HPDE6-E6E7 (cell line): ENCODE data around the gene TTBK2.

Experiments used
- DNase-seq: peaks from one replicate; pipeline ENCODE4 v3.0.0; 2011; ENCODE audit warnings: missing footprints; ENCODE audit errors: extremely low spot score

TTBK2 gene

DNA sequence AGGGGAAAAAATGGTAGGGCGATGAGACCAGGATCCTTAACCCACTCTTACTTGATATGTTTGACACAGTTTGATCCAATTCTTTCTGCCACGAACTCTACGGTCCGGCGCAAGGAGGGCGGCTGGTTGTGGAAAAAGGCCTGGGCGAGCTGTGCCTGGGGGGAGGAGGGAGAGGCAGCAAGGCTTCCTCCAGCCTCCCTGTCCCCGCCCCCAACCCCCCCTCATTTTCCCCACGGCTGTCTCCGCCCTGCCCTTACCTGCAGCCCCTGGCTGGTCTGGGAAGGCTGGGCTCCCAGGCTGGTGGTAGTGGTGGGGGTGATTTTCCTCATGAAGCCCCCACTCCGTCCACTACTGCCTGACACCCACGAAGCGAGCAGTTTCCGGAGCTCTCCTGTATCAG is 191.6 kb downstream of the TTBK2 start:
- no peak for DNase-seq

DNA sequence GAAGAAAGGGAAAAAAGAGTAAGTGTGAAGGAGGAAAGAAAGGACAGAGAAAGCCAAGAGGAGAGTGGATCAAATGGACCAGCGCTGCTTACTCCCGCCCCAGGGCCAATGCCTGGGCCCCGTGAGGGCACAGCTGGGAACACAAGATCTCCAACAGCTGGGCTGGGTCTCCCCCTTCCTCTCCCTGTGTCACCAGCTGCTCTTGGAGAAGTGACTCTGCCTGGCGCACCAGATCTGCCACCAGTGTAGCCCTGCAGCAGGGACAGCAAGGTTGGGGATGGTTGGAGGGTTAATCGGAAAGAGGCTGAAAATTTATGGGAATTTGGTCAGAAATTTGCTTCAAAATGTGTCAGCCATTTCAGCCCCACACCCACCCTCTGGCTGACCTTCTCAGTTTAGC is 192.0 kb downstream of the TTBK2 start:
- DNase-seq = no peak

DNA sequence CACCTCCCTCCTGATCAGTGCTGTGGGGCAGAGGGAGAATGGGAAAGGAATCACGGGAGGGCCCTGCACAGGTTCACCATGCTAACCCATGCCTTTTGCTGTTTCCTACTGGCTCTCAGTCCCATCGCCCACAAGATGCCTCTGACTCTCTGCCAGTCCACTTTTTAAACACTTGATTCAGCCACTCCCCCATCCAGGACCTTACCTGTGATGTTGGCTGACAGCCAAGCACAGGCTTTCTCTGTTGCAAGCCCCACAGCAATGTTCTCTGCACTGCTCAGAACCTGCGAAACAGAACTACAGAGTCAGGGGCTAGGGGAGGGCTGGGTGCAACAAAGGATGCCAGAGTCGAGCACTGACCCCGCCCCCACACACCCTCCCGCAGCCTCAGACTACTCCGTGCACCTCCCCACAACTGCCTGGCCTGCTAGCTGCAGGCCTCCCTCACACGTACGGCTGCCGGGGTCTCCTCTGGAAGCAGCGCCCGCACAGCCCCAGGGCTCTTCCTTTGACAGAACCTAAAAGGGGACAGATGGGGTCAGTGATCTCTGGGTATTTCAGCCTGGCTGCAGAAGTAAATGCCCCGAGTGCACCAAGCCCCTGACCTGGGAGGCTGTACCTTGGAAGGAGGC is 192.7 kb downstream of the TTBK2 start:
- DNase-seq = no peak

DNA sequence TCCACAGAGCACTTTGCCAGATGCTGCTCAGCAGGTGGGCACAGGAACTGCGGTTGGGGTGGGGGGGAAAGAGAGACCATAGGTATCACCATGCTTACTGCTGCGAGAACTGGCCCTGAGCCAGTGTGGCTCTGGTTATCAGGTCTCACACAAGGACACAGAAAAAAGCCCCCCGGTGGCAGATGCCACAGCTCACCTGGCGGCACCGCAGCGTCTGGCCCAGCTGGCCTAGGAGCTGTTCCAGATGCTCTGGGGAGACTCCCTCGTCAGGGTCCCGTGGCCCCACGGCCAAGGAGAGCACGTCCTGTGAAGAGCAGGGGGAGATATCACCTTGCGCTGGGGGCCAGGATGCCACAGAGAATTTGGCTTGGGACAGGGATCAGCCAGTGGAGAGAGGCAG is 194.5 kb downstream of the TTBK2 start:
- DNase-seq = no peak

DNA sequence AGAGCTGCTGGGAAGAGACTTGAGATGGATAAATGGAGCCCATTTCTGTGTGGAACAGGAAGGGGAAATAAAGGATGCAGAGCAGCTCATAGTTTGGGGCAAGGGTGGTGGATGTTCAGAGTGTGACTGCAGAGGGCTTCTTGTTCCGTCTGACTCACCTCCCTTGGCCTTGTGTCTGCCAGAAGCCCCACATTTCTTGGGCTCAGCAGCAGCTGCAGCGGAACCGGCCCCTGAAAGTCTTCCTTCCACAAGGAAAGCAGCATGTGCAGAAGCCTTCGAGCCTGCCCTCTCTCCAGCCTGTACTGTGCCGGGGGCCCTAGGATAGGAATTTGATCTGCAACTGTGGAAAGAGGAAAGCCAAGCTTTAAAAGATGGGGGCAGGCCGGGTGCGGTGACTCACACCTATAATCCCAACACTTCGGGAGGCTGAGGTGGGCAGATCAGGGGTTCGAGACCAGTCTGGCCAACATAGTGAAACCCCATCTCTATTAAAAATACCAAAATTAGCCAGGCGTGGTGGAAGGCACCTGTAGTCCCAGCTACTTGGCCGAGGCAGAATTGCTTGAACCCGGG is 195.2 kb downstream of the TTBK2 start:
- no peak for DNase-seq

DNA sequence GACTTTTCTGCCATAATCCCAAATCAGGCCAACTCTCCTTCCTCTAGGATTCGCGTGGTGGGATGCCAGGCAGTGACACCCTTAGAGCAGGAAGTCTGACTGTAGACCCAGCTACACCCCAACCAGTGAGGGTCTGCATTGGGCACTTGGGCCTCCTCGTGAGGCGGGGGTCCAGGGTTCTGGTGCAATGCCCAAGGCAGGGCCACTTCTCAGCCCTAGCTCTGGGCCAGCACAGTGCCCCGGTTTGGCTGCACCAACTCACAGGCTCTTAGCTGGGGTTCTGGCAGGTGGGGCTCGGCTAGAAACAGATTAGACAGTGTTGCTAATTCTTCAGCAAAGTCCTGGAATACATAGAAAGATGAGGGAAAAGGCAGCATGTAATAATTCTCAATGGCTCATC is 196.3 kb downstream of the TTBK2 start:
- no peak for DNase-seq

DNA sequence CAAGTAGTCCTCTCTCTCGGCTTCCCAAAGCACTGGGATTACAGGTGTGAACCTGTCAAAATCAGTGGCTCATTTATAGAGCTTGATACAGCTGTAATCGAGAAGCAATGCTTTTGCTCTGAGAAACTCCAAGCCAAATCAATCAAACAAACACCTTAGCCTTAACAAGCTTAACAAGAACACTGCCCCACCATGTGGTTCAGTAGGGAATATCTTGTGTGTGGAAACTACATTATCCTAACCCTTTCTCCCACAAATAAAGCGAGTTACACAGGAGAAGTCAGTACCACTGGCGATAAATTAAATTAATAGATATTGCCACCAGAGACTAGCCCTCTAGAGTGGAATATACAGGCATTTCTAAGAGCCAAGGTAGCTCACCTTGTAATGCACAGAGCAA is 197.5 kb downstream of the TTBK2 start:
- DNase-seq = no peak

DNA sequence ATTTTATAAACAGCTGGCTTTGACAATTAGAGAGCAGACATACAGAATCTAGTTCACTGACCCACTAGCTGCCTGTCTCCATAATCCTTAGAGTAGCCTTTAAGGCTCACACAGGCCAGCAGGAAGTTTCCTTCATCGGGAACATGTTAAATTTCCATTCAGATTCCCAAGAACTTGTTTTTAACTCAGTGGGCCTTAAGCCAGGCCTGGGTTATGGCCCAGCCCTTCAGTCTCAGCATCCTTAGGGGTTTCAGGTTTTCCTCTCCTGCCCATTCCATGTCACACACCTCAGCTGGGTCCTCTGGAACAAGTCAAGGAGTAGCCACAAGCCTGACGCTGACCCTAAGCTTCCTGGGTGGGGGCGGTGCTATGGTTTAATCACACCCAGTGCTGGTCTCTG is 198.7 kb downstream of the TTBK2 start:
- no peak for DNase-seq

DNA sequence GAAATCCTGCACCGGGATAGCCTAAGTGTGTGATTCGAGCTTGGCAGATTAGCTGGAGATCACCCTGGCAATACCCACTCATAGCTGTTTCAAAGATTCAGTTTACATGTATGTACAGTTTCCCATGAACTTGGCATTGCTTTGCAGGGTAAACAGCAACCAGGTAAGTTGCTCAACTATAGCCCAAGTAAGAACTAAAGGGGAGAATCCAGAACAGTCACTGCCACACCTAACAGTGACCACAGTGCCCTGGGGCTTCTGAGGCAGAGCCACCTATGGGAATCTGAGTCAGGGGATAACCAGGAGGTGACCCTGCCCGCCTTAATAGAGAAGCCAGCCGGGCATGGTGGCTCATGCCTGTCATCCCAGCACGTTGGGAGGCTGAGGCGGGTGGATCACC is 199.6 kb downstream of the TTBK2 start:
- DNase-seq = peak; percentile 80

DNA sequence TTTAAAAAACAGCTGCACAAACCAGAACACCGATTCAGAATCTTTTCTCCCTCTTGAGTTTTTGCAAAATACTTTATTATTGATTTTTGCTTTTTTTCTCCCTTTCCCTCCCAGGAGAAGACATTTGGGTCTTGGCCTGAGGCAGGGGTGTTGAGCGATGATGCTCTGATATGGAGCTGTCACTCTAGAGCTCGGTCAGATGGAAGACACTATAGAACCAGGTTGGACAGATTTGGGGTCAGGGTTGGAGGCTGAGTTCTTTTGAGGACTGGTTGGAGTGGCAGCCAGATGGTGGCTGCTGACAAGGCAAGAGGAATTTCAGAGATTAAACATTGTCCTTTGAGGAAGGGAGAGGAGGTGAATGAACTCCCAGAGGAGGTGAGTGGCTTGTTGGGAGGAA is 200.5 kb downstream of the TTBK2 start:
- no peak for DNase-seq

DNA sequence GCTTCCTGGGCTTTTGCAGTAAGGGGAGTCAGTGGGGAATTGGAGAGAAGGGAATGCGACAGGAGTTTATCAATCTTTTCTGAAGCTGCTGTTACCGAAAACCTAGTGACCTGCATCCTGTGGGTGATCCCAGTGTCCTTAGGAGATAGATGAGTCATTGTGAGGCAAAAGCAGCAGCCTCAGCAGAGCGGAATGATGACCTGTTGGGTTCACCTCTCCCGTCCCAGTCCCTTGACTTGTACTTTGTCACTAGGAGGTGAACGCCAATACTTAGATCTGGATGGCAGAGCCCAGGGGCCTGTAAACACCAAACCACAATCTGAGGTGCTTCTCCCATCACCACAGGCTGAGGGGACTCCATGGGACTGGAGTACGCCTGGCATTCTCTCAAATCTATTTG is 201.5 kb downstream of the TTBK2 start:
- peak; percentile 16 for DNase-seq

DNA sequence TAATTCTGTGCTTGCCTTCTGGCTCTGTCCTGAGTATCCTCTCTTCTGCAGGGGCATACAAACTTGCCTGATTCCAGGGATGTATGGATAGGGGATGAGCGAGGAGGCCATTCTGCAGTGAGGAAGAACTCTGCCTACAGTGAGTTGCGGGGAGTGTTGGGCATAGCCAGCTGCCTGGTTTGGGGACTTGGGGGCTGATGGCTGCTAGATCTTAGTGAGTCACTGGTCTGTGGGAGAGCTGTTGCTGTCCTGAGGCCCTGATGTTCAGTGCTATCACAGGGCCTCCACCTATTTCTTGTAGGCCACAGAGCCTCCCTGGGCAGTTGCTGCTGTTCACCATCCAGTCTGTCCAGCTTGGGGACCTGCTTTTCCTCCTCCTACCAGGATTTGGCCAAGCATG is 204.0 kb downstream of the TTBK2 start:
- no peak for DNase-seq

DNA sequence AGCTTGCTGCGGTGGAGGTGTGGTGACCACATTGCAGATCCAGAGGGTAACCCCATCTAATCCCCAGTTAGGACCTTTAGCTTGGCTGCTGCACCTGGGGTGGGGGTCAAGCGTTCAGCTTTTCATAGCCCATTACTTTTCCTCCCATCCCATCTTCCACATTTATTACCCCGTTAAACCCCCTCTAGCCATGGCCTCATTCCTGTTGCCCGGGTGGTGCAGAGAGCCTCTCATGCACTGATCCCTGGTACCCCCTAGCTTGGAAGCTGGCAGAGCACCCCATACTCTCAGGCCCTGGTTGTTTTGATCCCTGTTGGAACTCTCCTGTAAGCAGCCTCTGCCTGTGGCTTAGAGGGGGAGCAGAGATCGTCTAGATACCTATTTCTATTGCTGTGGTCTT is 204.5 kb downstream of the TTBK2 start:
- no peak for DNase-seq

DNA sequence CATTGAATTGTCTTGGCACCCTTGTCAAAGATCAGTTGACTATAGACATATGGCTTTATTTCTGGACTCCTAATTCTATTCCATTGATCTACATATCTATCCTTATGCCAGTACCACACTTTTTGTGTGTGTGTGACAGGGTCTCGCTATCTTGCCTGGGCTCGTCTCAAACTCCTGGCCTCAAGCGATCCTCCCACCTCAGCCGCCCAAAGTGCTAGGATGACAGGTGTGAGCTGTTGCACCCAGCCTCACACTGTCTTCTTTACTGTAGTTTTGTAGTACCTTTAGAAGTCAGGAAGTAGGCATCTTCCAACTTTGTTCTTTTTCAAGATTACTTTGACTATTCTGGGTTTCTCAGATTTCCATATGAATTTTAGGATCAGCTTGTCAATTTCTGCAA is 208.0 kb downstream of the TTBK2 start:
- DNase-seq = no peak

DNA sequence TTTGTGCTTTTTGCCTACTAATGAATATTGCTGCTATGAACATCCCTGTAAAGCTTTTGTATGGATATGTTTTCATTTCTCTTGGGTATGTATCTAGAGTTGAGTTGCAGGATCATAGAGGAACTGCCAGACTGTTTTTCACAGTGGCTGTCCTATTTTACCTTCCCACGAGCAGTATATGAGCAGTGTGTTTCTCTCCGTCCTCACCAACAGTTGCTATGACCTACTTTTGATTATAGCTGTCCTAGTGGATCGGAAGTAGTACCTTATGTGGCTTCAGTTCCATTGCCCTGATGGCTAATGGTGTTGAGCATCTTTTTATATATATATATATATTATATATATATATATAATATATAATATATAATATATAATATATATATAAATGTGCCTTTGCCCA is 208.8 kb downstream of the TTBK2 start:
- no peak for DNase-seq

DNA sequence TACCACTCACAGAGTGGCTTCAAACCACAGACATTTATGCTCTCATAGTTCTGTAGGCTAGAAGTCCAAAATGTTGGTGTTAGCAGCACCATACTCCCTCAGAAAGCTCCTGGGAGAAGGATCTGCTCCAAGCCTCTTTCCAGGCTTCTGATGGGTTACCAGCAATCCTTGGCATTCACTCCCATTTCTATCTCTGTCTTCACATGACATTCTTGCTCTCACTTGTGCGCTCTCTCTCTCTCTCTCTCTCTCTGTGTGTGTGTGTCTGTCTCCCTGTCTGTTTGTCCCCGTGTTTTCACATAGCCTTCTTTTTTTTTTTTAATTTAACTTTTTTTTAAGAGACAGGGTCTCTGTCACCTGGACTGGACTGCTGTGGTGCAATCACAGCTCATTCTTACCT is 209.9 kb downstream of the TTBK2 start:
- DNase-seq = no peak

DNA sequence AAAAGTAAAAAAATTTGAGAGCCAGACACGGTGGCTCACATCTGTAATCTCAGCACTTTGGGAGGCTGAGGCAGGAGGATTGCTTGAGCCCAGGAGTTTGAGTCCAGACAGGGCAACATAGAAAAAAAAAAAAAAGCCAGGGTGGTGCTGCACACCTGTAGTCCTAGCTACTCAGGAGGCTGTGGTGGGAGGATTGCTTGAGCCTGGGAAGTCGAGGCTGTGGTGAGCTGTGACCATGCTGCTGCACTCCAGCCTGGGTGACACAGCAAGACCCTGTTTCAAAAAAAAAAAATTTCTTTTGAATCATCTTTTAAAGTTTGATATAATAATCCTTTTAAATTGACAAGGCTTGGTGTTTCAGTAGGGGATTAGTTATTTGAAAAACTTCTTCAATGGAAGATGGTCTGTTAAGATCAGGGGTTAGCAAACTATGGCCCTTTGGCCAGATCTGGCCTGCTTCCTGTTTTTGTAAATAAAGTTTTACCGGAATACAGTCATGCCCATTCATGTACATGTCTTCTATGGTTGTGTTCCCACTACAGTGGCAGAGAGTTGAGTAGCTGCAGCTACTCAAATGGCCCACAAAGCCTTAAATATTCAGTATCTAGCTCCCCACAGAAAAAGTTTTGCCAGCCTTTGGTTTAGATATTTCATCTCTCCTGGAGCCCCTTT is 212.6 kb downstream of the TTBK2 start:
- DNase-seq = no peak

DNA sequence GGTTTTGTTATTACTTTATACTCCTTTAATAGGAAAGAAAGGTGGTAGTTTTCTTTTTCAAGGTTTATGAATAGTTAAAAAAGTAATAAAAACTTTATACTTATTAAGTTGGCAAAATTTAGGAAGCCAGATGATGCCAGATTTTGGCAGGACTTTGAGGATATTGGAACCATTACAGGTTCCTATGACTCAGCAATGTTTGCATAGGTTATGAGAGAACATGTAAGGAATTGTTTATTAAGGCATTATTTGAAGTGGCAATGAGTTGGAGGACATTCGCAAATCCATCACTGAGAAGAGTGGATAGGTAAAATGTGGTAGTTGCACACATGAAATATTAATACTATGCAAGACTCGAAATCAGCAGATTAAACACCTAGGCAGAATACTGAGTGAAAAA is 213.5 kb downstream of the TTBK2 start:
- no peak for DNase-seq

DNA sequence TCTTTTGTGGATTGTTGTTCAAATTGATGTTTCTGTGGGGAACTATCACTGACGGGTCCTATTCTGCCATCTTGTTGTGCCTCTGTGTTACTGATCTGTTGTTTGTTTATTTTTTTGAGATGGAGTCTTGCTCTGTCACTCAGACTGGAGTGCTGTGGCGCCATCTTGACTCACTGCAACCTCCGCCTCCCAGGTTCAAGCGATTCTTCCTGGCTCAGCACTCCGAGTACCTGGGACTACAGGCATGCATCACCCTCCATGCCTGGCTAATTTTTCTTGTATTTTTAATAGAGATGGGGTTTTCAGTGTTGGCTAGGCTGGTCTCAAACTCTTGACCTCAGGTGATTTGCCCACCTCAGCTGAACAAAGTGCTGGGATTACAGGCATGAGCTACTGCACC is 215.2 kb downstream of the TTBK2 start:
- no peak for DNase-seq

DNA sequence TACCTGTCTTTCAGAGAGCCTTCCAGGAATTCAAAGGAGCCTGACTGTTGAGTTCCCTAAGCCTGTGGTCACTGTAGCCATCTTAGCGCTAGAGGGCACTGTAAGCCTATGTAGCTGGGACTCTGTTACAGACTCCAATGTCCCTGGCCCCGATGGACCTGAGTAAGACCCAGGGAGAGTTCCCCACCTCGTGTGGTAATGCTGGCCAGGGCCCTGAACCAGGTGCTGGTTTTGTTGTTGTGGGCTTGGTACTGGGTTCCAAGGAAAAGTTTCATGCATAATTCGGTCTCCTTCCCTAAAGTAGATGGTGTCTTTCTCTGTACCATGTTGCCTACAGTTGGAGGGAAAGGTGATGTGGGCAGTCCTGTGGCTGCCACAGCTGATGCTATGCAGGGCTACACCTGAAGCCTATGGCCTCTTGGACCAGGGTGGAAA is 216.1 kb downstream of the TTBK2 start:
- peak; percentile 75 for DNase-seq

DNA sequence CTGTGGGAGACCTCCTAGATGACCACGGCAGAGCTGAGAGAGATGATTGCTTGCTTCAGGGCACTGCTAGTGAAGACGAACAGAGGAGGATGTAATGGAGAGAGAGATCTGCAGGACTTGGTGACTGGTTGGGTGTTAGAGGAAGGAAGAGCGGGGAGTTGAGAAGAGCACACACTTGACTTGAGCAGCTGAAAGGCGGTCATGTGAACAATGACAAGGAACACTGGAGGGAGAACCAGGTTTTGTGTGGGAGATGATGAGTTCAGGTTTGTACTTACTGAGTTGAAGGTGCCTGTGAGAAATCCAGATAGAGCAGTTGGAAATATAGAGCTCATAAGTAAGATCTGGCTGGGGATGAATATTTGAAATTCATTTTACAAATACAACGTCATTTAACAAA is 224.0 kb downstream of the TTBK2 start:
- no peak for DNase-seq

DNA sequence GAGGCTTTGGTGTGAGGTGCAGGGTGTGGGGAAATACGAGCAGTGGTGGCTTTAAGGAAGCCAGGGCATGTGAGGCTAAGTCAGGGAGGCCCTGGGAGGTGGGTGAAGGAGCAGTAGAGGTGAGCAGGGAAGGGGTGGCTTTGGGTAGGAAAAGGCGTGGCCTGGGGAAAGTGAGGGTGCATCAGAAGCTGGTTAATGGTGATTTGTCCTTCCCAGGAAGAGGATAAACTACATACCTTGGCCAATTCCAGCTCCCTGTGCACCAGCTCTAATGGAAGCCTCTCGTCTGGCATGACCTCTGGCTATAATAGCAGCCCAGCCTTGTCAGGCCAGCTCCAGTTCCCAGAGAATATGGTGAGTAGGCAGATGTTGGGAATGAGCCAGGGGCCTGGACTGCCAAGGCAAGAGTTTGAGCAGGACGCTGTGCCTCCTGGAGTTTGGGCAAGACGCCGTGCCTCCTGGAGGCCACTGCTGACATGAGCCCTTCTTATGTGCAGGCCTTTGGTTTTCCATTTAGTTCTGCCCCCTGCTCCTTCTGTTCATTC is 225.0 kb downstream of the TTBK2 start:
- DNase-seq = no peak

DNA sequence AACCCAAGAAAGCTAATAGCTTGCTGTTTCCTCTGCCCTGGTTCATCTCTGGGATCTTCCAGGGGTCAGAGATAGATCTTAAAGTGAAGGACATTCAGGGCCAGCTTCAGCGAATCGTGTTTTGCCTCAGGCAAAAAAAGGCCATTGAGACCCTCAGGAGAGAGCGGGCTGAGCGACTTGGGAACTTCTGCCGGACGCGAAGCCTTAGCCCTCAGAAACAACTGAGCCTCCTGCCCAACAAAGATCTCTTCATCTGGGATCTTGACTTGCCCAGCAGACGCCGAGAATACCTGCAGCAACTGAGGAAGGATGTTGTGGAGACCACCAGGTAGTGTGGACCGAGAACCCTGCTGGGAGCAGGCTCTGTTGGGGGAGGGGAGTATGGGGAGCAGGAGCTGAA is 226.2 kb downstream of the TTBK2 start:
- no peak for DNase-seq
